Measurements from ENCODE around the gene PPP1R9A.

The PPP1R9A gene

DNA sequence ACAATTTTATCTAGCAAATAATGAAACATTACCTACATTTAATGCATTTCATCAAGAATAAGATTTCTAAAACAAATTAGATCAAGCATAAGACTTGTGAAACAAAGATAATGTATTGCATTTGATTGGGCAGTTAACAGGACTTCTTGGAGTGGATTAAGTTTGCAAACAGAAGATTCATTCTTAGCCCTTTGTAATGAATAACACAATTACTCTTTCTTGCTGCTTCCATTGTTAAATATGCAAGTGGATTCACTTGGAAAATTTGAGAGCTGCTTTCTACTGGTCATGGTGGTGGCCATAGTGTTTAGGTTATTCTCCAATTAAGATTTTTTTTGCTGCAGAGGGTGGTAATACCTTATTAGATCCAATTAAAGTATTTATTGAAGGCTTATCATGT, 6.0 kb downstream of the PPP1R9A start:
- TF ChIP-seq CTCF (IDR thresholded peaks at IDR 0.05), result no peak

- TF ChIP-seq CTCF (IDR thresholded peaks at IDR 0.05), result no peak
Measured at GRCh38 chr7:94921911-94922310, 14.5 kb downstream of the PPP1R9A start.

GRCh38 chr7:94922457-94922856, 15.1 kb downstream of the PPP1R9A start:
- TF ChIP-seq CTCF (IDR thresholded peaks at IDR 0.05), result no peak

DNA sequence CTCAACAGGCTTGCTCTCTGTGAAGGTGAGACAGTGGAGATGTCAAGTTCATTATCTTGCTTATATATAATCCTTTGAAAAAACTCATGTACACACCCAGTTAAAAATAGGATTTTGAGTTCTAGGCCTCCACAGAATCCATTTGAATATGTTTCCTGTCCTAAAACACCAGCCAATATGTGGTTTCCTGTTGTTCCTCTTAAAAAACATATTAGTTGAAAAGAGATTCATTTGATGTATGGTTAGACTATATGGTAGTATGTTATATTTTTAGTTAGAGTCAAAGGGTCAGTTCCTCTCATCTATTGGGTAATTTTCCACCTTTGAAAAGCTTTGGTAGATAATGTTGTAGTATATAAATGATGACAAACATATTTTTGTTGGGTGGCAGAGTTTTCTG, 16.0 kb downstream of the PPP1R9A start:
- no peak for TF ChIP-seq CTCF (IDR thresholded peaks at IDR 0.05)

DNA sequence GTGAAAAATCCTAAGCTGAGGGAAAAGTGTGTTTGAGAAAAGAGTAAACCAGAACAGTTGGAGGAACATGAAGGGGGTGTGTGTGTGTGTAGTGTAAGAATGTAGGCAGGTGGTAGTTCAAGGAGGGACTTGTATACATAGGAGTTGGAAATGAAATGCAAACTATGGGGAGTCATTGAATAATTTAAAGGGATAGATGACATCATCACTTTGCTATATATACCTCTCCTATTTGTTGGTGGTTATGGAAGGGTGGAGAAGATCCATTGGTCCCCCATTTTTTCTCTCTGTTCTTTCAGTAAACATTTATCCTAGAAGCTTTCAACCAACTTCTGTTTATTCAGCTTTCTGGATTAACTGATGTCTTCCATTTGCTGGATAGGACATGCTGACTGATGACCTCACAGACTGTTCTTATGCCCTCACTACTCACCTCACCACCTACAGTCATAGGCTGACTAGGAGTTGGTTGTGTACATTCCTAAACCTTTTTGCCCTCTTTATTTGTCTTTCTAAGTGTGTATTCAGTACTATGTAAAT, 20.8 kb downstream of the PPP1R9A start:
- TF ChIP-seq CTCF (IDR thresholded peaks at IDR 0.05), result no peak

DNA sequence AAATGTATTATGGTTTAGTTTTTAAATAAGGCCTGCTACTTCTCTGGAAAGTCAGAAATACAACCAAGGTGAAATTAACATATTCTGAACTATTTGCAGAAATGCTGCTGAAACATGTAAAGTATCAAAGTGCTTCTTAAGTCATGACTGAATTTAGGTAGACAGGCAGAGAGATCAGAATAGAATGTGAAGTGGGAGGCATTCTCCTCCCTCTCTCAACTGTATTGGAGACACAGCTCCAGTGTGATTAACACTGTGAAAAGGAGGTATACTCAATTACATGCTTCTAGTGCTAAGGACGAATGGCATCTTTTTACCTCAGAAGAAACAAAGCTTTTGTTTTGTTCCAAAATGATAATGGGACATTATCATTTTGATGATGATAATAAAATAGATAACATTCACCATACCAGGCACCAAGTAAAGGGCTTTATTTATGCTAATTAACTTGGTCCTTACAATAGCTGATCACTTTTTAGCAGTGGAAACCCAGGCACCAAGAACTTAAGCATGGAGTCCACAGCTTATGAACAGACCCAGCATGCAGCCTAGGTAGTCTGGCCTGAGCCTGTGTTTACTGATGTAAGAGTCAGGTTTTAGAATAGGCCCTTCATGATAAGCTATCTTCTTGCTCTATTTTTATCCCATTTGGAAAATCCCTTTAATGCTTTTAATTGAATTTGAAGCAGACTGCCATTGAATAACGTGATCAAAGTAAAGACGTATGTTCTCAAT, 26.0 kb downstream of the PPP1R9A start:
- no peak for TF ChIP-seq CTCF (IDR thresholded peaks at IDR 0.05)

GRCh38 chr7:94939395-94939794, 32.0 kb downstream of the PPP1R9A start:
- TF ChIP-seq CTCF (IDR thresholded peaks at IDR 0.05), result no peak
